Measurements from ENCODE around the gene SORBS1.
A peak's percentile ranks its signal among the peaks of the same experiment; 100 is the strongest.

The SORBS1 gene

GRCh38 chr10:95346715-95347401 lies 214.3 kb downstream of the SORBS1 start:
- TF ChIP-seq CTCF (IDR thresholded peaks at IDR 0.05; ENCODE audit: control insufficient read depth, insufficient read depth, low read depth, low read length, missing control alignments), result no peak
- no peak for DNase-seq (ENCODE audit: low read depth)
- no peak overlapping the region for H3K4me3 ChIP-seq (ENCODE audit: control insufficient read depth, low read depth, low read length)

GRCh38 chr10:95343573-95343972 lies 217.6 kb downstream of the SORBS1 start:
- no peak overlapping the region for H3K4me3 ChIP-seq (ENCODE audit: control insufficient read depth, low read depth, low read length)
- TF ChIP-seq CTCF (IDR thresholded peaks at IDR 0.05; ENCODE audit: control insufficient read depth, insufficient read depth, low read depth, low read length, missing control alignments), result no peak
- no peak for DNase-seq (ENCODE audit: low read depth)

- H3K4me3 ChIP-seq (ENCODE audit: control insufficient read depth, low read depth, low read length), result no peak overlapping the region
- TF ChIP-seq CTCF (IDR thresholded peaks at IDR 0.05; ENCODE audit: control insufficient read depth, insufficient read depth, low read depth, low read length, missing control alignments), result no peak
- DNase-seq (ENCODE audit: low read depth), result peak; percentile 27
These were observed 219.4 kb downstream of the SORBS1 start for GRCh38 chr10:95341716-95342130.

GRCh38 chr10:95339863-95340262 lies 221.3 kb downstream of the SORBS1 start:
- no peak overlapping the region for H3K4me3 ChIP-seq (ENCODE audit: control insufficient read depth, low read depth, low read length)
- no peak for TF ChIP-seq CTCF (IDR thresholded peaks at IDR 0.05; ENCODE audit: control insufficient read depth, insufficient read depth, low read depth, low read length, missing control alignments)
- no peak for DNase-seq (ENCODE audit: low read depth)

- no peak for DNase-seq (ENCODE audit: low read depth)
- H3K4me3 ChIP-seq (ENCODE audit: control insufficient read depth, low read depth, low read length), result no peak overlapping the region
- TF ChIP-seq CTCF (IDR thresholded peaks at IDR 0.05; ENCODE audit: control insufficient read depth, insufficient read depth, low read depth, low read length, missing control alignments), result no peak
These were observed 223.6 kb downstream of the SORBS1 start for GRCh38 chr10:95337423-95338160.

GRCh38 chr10:95336702-95337101 lies 224.5 kb downstream of the SORBS1 start:
- no peak for TF ChIP-seq CTCF (IDR thresholded peaks at IDR 0.05; ENCODE audit: control insufficient read depth, insufficient read depth, low read depth, low read length, missing control alignments)
- DNase-seq (ENCODE audit: low read depth), result no peak
- no peak overlapping the region for H3K4me3 ChIP-seq (ENCODE audit: control insufficient read depth, low read depth, low read length)

Measured in AG09309 (cell line).